SK-N-SH treated with all-trans-retinoic acid at 6 μM for 48 hours (cell line): ENCODE results near the gene MPZL2.

ENCODE experiments used
- ATAC-seq: fragments of 200-7000 bp; cut with Tn5 transposase; 3 replicates; pipeline ENCODE4 v1.9.1; 2020; ENCODE audit warnings: mild to moderate bottlenecking, moderate library complexity
- BACH2 ChIP-seq: fragments of 250-450 bp; sonication (Bioruptor Pico); IDR thresholded peaks from 2 replicates; pipeline ENCODE4 v1.9.0; 2021; ENCODE audit warnings: mild to moderate bottlenecking, borderline replicate concordance
- CREB5 ChIP-seq: fragments of 250-450 bp; sonication (Bioruptor Pico); IDR thresholded peaks from 2 replicates; pipeline ENCODE4 v1.5.1; 2020; ENCODE audit warnings: low read depth, mild to moderate bottlenecking, moderate library complexity
- CSDC2 ChIP-seq: fragments of 250-450 bp; sonication (Bioruptor Pico); IDR thresholded peaks from 2 replicates; pipeline ENCODE4 v1.5.0; 2020; ENCODE audit warnings: mild to moderate bottlenecking, moderate library complexity
- CSRNP3 ChIP-seq: fragments of 250-450 bp; sonication (Bioruptor Pico); IDR thresholded peaks from 2 replicates; pipeline ENCODE4 v1.5.1; 2021; ENCODE audit warnings: mild to moderate bottlenecking, moderate library complexity
- ESRRG ChIP-seq: fragments of 250-450 bp; sonication (Bioruptor Pico); IDR thresholded peaks from 2 replicates; pipeline ENCODE4 v1.6.1; 2021; ENCODE audit warnings: mild to moderate bottlenecking
- ISL1 ChIP-seq: fragments of 250-450 bp; sonication (Bioruptor Pico); IDR thresholded peaks from 2 replicates; pipeline ENCODE4 v2.1.2; 2022; ENCODE audit warnings: mild to moderate bottlenecking, moderate library complexity
- PATZ1 ChIP-seq: fragments of 250-450 bp; sonication (Bioruptor Pico); IDR thresholded peaks from 2 replicates; pipeline ENCODE4 v1.8.0; 2020; ENCODE audit warnings: mild to moderate bottlenecking, moderate library complexity, borderline replicate concordance
- POU6F1 ChIP-seq: fragments of 250-450 bp; sonication (Bioruptor Pico); IDR thresholded peaks from 2 replicates; pipeline ENCODE4 v1.8.0; 2021; ENCODE audit warnings: low read depth, mild to moderate bottlenecking, moderate library complexity, borderline replicate concordance
- PPARA ChIP-seq: fragments of 250-450 bp; sonication (Bioruptor Pico); IDR thresholded peaks from 2 replicates; pipeline ENCODE4 v1.5.0; 2020; ENCODE audit warnings: mild to moderate bottlenecking, borderline replicate concordance
- SNAI2 ChIP-seq: fragments of 250-450 bp; sonication (Bioruptor Pico); IDR thresholded peaks from 2 replicates; pipeline ENCODE4 v1.5.0; 2020; ENCODE audit warnings: mild to moderate bottlenecking, moderate library complexity
- TCF4 ChIP-seq: fragments of 250-450 bp; sonication (Bioruptor Pico); IDR thresholded peaks from 2 replicates; pipeline ENCODE4 v1.8.0; 2021; ENCODE audit warnings: mild to moderate bottlenecking, moderate library complexity, borderline replicate concordance
- TOX ChIP-seq: fragments of 250-450 bp; sonication (Bioruptor Pico); IDR thresholded peaks from 2 replicates; pipeline ENCODE4 v1.8.0; 2021; ENCODE audit warnings: mild to moderate bottlenecking, moderate library complexity, borderline replicate concordance
- TSHZ2 ChIP-seq: fragments of 250-450 bp; sonication (Bioruptor Pico); IDR thresholded peaks from 2 replicates; pipeline ENCODE4 v1.5.0; 2020; ENCODE audit warnings: mild to moderate bottlenecking, moderate library complexity
- ZC3H10 ChIP-seq: fragments of 250-450 bp; sonication (Bioruptor Pico); IDR thresholded peaks from 2 replicates; pipeline ENCODE4 v1.5.1; 2021; ENCODE audit warnings: mild to moderate bottlenecking, moderate library complexity
- ZFP3 ChIP-seq: fragments of 250-450 bp; sonication (Bioruptor Pico); IDR thresholded peaks from 2 replicates; pipeline ENCODE4 v1.5.0; 2020; ENCODE audit warnings: mild to moderate bottlenecking, moderate library complexity
- ZFP30 ChIP-seq: fragments of 450-650 bp; formaldehyde crosslinking; IDR thresholded peaks from 2 replicates; pipeline ENCODE4 v1.5.0; 2022; ENCODE audit warnings: mild to moderate bottlenecking, moderate library complexity
- ZNF565 ChIP-seq: fragments of 450-650 bp; formaldehyde crosslinking; conservative IDR thresholded peaks from 2 replicates; pipeline ENCODE4 v1.5.0; 2020; ENCODE audit warnings: low read depth, mild to moderate bottlenecking, moderate library complexity
- ZNF70 ChIP-seq: fragments of 450-650 bp; formaldehyde crosslinking; IDR thresholded peaks from 2 replicates; pipeline ENCODE4 v1.5.0; 2020; ENCODE audit warnings: mild to moderate bottlenecking, moderate library complexity
- ZNF8 ChIP-seq: fragments of 450-650 bp; formaldehyde crosslinking; IDR thresholded peaks from 2 replicates; pipeline ENCODE4 v1.5.0; 2020; ENCODE audit warnings: mild to moderate bottlenecking, moderate library complexity

The MPZL2 gene

GRCh38 chr11:118216621-118217481, 47.2 kb downstream of the MPZL2 start:
- TF ChIP-seq BACH2 (CRISPR knock-in tag): no peak
- no peak for TF ChIP-seq TCF4 (CRISPR knock-in tag)
- TF ChIP-seq CSRNP3: no peak
- no peak for TF ChIP-seq TSHZ2 (CRISPR knock-in tag)
- no peak for TF ChIP-seq ZC3H10
- TF ChIP-seq PATZ1 (CRISPR knock-in tag): no peak
- TF ChIP-seq ESRRG (CRISPR knock-in tag): no peak
- TF ChIP-seq ISL1 (CRISPR knock-in tag): no peak
- no peak for TF ChIP-seq TOX (CRISPR knock-in tag)
- no peak for TF ChIP-seq ZFP3 (CRISPR knock-in tag)
- TF ChIP-seq, all 23 proteins: peak for 0
- no peak for ATAC-seq

- no peak for ATAC-seq
- no peak for TF ChIP-seq ZNF70 (CRISPR knock-in tag)
- no peak for TF ChIP-seq ISL1 (CRISPR knock-in tag)
- no peak for TF ChIP-seq ESRRG (CRISPR knock-in tag)
- TF ChIP-seq ZC3H10: no peak
- no peak for TF ChIP-seq TCF4 (CRISPR knock-in tag)
- no peak for TF ChIP-seq CSRNP3
- no peak for TF ChIP-seq CSDC2 (CRISPR knock-in tag)
- TF ChIP-seq ZFP30 (CRISPR knock-in tag): no peak
- TF ChIP-seq SNAI2: no peak
Measured at GRCh38 chr11:118215765-118216164, 48.3 kb downstream of the MPZL2 start.

GRCh38 chr11:118215262-118215661, 48.8 kb downstream of the MPZL2 start:
- ATAC-seq: no peak
- TF ChIP-seq ZFP30 (CRISPR knock-in tag): no peak
- no peak for TF ChIP-seq CREB5
- TF ChIP-seq TSHZ2 (CRISPR knock-in tag): no peak
- no peak for TF ChIP-seq PPARA (CRISPR knock-in tag)
- TF ChIP-seq POU6F1: no peak
- TF ChIP-seq ZNF8: no peak
- TF ChIP-seq CSRNP3: no peak
- no peak for TF ChIP-seq SNAI2
- no peak for TF ChIP-seq ZNF565 (CRISPR knock-in tag)
- no peak for TF ChIP-seq ZFP3 (CRISPR knock-in tag)
